GM18498 (cell line): ENCODE data around the gene SOX6.

ENCODE experiments used
- ATAC-seq: cut with Tn5 transposase; IDR thresholded peaks from one replicate; pipeline ENCODE4 v1.9.1; 2021; ENCODE audit warnings: mild to moderate bottlenecking, moderate library complexity; ENCODE audit not compliant: unreplicated experiment

The SOX6 gene

GRCh38 chr11:16322190-16322589 lies 34.2 kb downstream of the SOX6 start:
- ATAC-seq, result no peak

GRCh38 chr11:16321148-16321547 lies 35.2 kb downstream of the SOX6 start:
- no peak for ATAC-seq

- no peak for ATAC-seq
Measured at GRCh38 chr11:16318320-16318719, 38.0 kb downstream of the SOX6 start.

GRCh38 chr11:16317712-16318111 lies 38.6 kb downstream of the SOX6 start:
- no peak for ATAC-seq

GRCh38 chr11:16313846-16314245 lies 42.5 kb downstream of the SOX6 start:
- no peak for ATAC-seq

GRCh38 chr11:16312233-16312765 lies 44.0 kb downstream of the SOX6 start:
- ATAC-seq, result no peak

GRCh38 chr11:16311831-16312230 lies 44.5 kb downstream of the SOX6 start:
- ATAC-seq, result no peak

GRCh38 chr11:16310943-16311342 lies 45.4 kb downstream of the SOX6 start:
- no peak for ATAC-seq

- no peak for ATAC-seq
Measured at GRCh38 chr11:16309226-16309625, 47.1 kb downstream of the SOX6 start.

- ATAC-seq, result no peak
Measured at GRCh38 chr11:16301462-16301861, 54.9 kb downstream of the SOX6 start.

- ATAC-seq, result no peak
Measured at GRCh38 chr11:16299884-16300782, 56.2 kb downstream of the SOX6 start.

- ATAC-seq, result no peak
Measured at GRCh38 chr11:16299390-16299789, 57.0 kb downstream of the SOX6 start.

- ATAC-seq, result no peak
Measured at GRCh38 chr11:16297332-16297731, 59.0 kb downstream of the SOX6 start.

GRCh38 chr11:16296273-16296672 lies 60.1 kb downstream of the SOX6 start:
- no peak for ATAC-seq

GRCh38 chr11:16295592-16295991 lies 60.8 kb downstream of the SOX6 start:
- no peak for ATAC-seq

- ATAC-seq, result no peak
Measured at GRCh38 chr11:16293204-16293681, 63.1 kb downstream of the SOX6 start.

GRCh38 chr11:16292167-16292859 lies 64.0 kb downstream of the SOX6 start:
- ATAC-seq, result no peak

GRCh38 chr11:16291729-16292128 lies 64.6 kb downstream of the SOX6 start:
- ATAC-seq, result no peak

- no peak for ATAC-seq
Measured at GRCh38 chr11:16289541-16289940, 66.8 kb downstream of the SOX6 start.

- no peak for ATAC-seq
Measured at GRCh38 chr11:16287630-16288280, 68.6 kb downstream of the SOX6 start.

GRCh38 chr11:16286095-16286494 lies 70.3 kb downstream of the SOX6 start:
- no peak for ATAC-seq
